ENCODE results near the gene CETN3. TPM values are rescaled to one million over a fixed set of nuclear protein-coding genes. Genes with fewer than 3 reads are reported as not detected.
A peak's percentile ranks its signal among the peaks of the same experiment; 100 is the strongest.

Gene CETN3
- total and polyA plus RNA-seq, 2 of the 13 experiments (the other 11 are each of a cell fraction or from before 2014, with no cell fraction given), result 15.4 to 71.5 TPM

DNA sequence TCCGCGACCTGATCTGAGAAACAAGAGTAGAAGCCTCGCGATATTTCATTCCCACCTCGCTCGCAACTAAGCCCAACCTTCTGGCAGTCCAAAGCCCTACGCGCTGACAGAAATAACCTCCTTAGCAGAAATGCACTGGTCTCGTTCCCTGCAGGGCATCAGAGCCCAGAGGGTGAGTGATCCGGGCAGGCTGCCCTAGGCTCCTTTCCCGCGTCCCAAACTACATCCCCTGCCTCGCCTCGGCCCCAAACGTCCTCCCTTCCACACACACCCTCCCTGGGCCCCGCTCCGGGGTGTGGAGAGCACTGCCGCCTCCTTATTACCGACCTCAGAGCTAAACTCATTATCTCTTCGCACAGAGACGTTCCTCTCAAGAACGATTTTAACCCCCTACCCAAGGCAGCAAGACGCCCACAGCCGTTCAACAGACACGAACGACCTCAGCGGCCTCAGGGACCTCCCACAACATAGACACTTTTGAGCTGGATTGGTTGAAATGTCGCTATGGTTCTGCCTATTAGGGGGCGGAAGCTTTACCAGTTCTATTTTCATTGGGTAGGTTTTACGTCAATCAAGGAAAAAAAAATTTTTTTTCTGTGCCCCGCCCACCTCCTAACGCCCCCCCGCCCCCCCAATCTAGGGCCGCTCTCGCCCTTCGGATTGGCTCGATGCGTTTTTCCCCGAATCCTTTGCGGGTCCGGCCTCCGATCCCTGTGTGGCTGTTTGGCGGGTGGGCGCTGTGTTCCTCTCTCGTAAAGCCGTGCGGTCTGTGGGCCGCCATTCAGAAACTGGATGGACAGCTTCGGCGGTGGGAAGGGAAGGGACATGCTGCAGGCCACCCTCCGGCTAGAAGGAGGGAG is at the start of gene CETN3 (continued):
- TF ChIP-seq, protein P1, sequence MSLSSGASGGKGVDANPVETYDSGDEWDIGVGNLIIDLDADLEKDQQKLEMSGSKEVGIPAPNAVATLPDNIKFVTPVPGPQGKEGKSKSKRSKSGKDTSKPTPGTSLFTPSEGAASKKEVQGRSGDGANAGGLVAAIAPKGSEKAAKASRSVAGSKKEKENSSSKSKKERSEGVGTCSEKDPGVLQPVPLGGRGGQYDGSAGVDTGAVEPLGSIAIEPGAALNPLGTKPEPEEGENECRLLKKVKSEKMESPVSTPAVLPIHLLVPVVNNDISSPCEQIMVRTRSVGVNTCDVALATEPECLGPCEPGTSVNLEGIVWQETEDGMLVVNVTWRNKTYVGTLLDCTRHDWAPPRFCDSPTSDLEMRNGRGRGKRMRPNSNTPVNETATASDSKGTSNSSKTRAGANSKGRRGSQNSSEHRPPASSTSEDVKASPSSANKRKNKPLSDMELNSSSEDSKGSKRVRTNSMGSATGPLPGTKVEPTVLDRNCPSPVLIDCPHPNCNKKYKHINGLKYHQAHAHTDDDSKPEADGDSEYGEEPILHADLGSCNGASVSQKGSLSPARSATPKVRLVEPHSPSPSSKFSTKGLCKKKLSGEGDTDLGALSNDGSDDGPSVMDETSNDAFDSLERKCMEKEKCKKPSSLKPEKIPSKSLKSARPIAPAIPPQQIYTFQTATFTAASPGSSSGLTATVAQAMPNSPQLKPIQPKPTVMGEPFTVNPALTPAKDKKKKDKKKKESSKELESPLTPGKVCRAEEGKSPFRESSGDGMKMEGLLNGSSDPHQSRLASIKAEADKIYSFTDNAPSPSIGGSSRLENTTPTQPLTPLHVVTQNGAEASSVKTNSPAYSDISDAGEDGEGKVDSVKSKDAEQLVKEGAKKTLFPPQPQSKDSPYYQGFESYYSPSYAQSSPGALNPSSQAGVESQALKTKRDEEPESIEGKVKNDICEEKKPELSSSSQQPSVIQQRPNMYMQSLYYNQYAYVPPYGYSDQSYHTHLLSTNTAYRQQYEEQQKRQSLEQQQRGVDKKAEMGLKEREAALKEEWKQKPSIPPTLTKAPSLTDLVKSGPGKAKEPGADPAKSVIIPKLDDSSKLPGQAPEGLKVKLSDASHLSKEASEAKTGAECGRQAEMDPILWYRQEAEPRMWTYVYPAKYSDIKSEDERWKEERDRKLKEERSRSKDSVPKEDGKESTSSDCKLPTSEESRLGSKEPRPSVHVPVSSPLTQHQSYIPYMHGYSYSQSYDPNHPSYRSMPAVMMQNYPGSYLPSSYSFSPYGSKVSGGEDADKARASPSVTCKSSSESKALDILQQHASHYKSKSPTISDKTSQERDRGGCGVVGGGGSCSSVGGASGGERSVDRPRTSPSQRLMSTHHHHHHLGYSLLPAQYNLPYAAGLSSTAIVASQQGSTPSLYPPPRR (CRISPR knock-in tag; IDR thresholded peaks at IDR 0.05; ENCODE audit: borderline replicate concordance), result no peak
- TF ChIP-seq ZNF777 (CRISPR knock-in tag; IDR thresholded peaks at IDR 0.05) (no peak), HCFC1 (IDR thresholded peaks at IDR 0.05; ENCODE audit: low read depth, low read length) (peak; percentile 30; the same call in 1 of the 2 replicates), ETV5 (CRISPR knock-in tag; IDR thresholded peaks at IDR 0.05; ENCODE audit: borderline replicate concordance) (peak; percentile 34; the same call in 1 of the 2 replicates), ZNF615 (CRISPR knock-in tag; IDR thresholded peaks at IDR 0.05; ENCODE audit: borderline replicate concordance) (no peak), KDM1A (CRISPR knock-in tag; IDR thresholded peaks at IDR 0.05) (no peak), KMT2A (CRISPR knock-in tag; IDR thresholded peaks at IDR 0.05) (peak; percentile 90), ZNF224 (CRISPR knock-in tag; IDR thresholded peaks at IDR 0.05) (no peak), ZNF816 (CRISPR knock-in tag; IDR thresholded peaks at IDR 0.05; ENCODE audit: borderline replicate concordance) (peak; percentile 38; the same call in 1 of the 2 replicates), ZNF556 (CRISPR knock-in tag; IDR thresholded peaks at IDR 0.05; ENCODE audit: borderline replicate concordance) (peak; percentile 77; the same call in 1 of the 2 replicates), SKI (IDR thresholded peaks at IDR 0.05; ENCODE audit: partially characterized antibody) (no peak), NR2F2 (IDR thresholded peaks at IDR 0.05; ENCODE audit: borderline replicate concordance, low read depth) (no peak), NFYC (CRISPR knock-in tag; IDR thresholded peaks at IDR 0.05) (peak; percentile 89), KDM2A (CRISPR knock-in tag; IDR thresholded peaks at IDR 0.05; ENCODE audit: borderline replicate concordance, low read depth) (peak; percentile 80), KDM3A (CRISPR knock-in tag; IDR thresholded peaks at IDR 0.05; ENCODE audit: low read depth) (0 out of 2 replicates have a peak, but pooled peaks have one; percentile 47), ZNF879 (CRISPR knock-in tag; IDR thresholded peaks at IDR 0.05) (no peak), NR2F6 (IDR thresholded peaks at IDR 0.05) (peak; percentile 14; the same call in 1 of the 2 replicates), NR2F6 (CRISPR knock-in tag; IDR thresholded peaks at IDR 0.05) (0 out of 2 replicates have a peak, but pooled peaks have one; percentile 25), ZNF124 (CRISPR knock-in tag; IDR thresholded peaks at IDR 0.05) (no peak), HMG20A (CRISPR knock-in tag; IDR thresholded peaks at IDR 0.05; ENCODE audit: borderline replicate concordance) (no peak)
- TF ChIP-seq, protein P2, sequence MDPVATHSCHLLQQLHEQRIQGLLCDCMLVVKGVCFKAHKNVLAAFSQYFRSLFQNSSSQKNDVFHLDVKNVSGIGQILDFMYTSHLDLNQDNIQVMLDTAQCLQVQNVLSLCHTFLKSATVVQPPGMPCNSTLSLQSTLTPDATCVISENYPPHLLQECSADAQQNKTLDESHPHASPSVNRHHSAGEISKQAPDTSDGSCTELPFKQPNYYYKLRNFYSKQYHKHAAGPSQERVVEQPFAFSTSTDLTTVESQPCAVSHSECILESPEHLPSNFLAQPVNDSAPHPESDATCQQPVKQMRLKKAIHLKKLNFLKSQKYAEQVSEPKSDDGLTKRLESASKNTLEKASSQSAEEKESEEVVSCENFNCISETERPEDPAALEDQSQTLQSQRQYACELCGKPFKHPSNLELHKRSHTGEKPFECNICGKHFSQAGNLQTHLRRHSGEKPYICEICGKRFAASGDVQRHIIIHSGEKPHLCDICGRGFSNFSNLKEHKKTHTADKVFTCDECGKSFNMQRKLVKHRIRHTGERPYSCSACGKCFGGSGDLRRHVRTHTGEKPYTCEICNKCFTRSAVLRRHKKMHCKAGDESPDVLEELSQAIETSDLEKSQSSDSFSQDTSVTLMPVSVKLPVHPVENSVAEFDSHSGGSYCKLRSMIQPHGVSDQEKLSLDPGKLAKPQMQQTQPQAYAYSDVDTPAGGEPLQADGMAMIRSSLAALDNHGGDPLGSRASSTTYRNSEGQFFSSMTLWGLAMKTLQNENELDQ (CRISPR knock-in tag; IDR thresholded peaks at IDR 0.05; ENCODE audit: borderline replicate concordance), result 0 out of 2 replicates have a peak, but pooled peaks have one; percentile 13
- TF ChIP-seq, protein P3, sequence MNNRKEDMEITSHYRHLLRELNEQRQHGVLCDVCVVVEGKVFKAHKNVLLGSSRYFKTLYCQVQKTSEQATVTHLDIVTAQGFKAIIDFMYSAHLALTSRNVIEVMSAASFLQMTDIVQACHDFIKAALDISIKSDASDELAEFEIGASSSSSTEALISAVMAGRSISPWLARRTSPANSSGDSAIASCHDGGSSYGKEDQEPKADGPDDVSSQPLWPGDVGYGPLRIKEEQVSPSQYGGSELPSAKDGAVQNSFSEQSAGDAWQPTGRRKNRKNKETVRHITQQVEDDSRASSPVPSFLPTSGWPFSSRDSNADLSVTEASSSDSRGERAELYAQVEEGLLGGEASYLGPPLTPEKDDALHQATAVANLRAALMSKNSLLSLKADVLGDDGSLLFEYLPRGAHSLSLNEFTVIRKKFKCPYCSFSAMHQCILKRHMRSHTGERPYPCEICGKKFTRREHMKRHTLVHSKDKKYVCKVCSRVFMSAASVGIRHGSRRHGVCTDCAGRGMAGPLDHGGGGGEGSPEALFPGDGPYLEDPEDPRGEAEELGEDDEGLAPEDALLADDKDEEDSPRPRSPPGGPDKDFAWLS (CRISPR knock-in tag; IDR thresholded peaks at IDR 0.05; ENCODE audit: borderline replicate concordance), result no peak

All from HepG2 (cell line).